ENCODE measurements around the gene IPO11.
"Not testable (repeated sequence)": the region's sequence is repeated elsewhere in the genome, so short reads cannot be mapped to it uniquely, and the experiment has no call there.

The IPO11 gene

GRCh38 chr5:62653864-62654575 is 241.5 kb downstream of the IPO11 start:
- no peaks in the 10 kb centered on the region for H3K27me3 Mint-ChIP-seq
- no peaks in the 10 kb centered on the region for H3K36me3 Mint-ChIP-seq (ENCODE audit: low read depth)
- peaks cover 2% of the 10 kb centered on the region for H3K4me1 Mint-ChIP-seq (ENCODE audit: low read depth)
- no peak for DNase-seq
- H3K4me3 Mint-ChIP-seq: no peak overlapping the region
- H3K9me3 Mint-ChIP-seq: peaks cover 5% of the 10 kb centered on the region
- H3K27ac Mint-ChIP-seq: no peak overlapping the region

DNA sequence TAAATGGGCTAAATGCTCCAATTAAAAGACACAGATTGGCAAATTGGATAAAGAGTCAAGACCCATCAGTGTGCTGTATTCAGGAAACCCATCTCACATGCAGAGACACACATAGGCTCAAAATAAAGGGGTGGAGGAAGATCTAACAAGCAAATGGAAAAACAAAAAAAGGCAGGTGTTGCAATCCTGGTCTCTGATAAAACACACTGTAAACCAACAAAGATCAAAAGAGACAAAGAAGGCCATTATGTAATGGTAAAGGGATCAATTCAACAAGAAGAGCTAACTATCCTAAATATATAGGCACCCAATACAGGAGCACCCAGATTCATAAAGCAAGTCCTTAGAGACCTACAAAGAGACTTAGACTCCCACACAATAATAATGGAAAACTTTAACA is 245.2 kb downstream of the IPO11 start:
- not testable (repeated sequence) for H3K9me3 Mint-ChIP-seq; H3K4me3 Mint-ChIP-seq; DNase-seq; H3K27me3 Mint-ChIP-seq; H3K36me3 Mint-ChIP-seq (ENCODE audit: low read depth); H3K4me1 Mint-ChIP-seq (ENCODE audit: low read depth); H3K27ac Mint-ChIP-seq

GRCh38 chr5:62661126-62661525 is 248.6 kb downstream of the IPO11 start:
- no peak for DNase-seq
- peaks cover 9% of the 10 kb centered on the region for H3K9me3 Mint-ChIP-seq
- no peaks in the 10 kb centered on the region for H3K4me1 Mint-ChIP-seq (ENCODE audit: low read depth)
- H3K4me3 Mint-ChIP-seq: no peak overlapping the region
- H3K27ac Mint-ChIP-seq: no peak overlapping the region
- H3K36me3 Mint-ChIP-seq (ENCODE audit: low read depth): no peaks in the 10 kb centered on the region
- H3K27me3 Mint-ChIP-seq: no peaks in the 10 kb centered on the region

DNA sequence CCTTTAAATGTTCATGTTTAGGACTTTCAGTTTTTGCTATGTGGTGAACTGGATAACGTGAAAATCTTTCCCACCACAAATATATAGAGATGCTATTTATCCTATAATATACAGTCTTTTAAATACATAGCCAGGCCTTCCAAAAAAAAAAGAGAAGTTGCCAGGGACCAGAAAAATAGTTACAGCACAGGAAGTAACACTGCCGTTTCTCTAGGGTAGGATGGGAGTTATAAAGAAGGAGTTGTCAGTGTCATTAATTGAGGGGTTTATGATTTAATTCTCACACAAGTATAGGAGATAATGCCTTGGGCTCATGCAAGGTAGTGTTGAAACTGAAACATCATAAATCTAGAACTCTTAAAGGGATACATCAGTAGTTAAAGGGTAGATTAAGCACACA is 250.0 kb downstream of the IPO11 start:
- no peak for DNase-seq
- Mint-ChIP-seq H3K9me3 (peaks cover 7% of the 10 kb centered on the region), H3K4me3 (no peak overlapping the region), H3K27ac (no peak overlapping the region), H3K4me1 (ENCODE audit: low read depth) (no peaks in the 10 kb centered on the region), H3K27me3 (no peaks in the 10 kb centered on the region), H3K36me3 (ENCODE audit: low read depth) (no peaks in the 10 kb centered on the region)

DNA sequence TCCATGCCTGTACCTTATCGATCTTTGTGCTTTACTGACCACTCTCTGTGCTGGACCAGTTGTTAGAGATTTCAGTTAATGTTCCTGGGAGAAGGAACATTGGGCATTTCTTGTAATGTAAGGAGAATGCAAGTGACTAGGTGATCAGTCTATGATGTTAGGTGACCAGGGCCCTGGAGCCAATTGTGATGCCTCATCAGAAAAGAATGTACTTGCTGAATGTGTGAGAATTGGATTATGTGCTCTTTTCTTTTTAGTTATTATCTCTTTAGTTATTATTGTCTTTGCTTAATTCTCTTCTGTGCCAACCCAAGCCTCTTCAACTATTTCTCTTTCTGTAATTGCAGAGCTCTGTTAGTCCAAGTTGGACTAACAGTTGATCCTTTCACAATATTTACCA is 258.9 kb downstream of the IPO11 start:
- Mint-ChIP-seq H3K36me3 (ENCODE audit: low read depth) (no peaks in the 10 kb centered on the region), H3K27ac (no peak overlapping the region), H3K27me3 (no peaks in the 10 kb centered on the region), H3K9me3 (peaks cover 6% of the 10 kb centered on the region), H3K4me1 (ENCODE audit: low read depth) (no peaks in the 10 kb centered on the region), H3K4me3 (no peak overlapping the region)
- DNase-seq: no peak

- H3K9me3 Mint-ChIP-seq: peaks cover 17% of the 10 kb centered on the region
- not testable (repeated sequence) for H3K27me3 Mint-ChIP-seq; H3K4me1 Mint-ChIP-seq (ENCODE audit: low read depth); H3K36me3 Mint-ChIP-seq (ENCODE audit: low read depth); H3K4me3 Mint-ChIP-seq; DNase-seq; H3K27ac Mint-ChIP-seq
These were observed 264.0 kb downstream of the IPO11 start for GRCh38 chr5:62676596-62676995.
